D341Med (cell line): ENCODE data around the gene ERC2.

Experiments used
- DNase-seq: peaks from one replicate; pipeline ENCODE4 v3.0.0; 2012; ENCODE audit warnings: low spot score

ERC2 gene

GRCh38 chr3:55583475-55583874 lies 884.8 kb downstream of the ERC2 start:
- no peak for DNase-seq

GRCh38 chr3:55579496-55579895 lies 888.8 kb downstream of the ERC2 start:
- no peak for DNase-seq

- DNase-seq = no peak
Observed at GRCh38 chr3:55576621-55577388, 891.5 kb downstream of the ERC2 start.

GRCh38 chr3:55574671-55575070 lies 893.6 kb downstream of the ERC2 start:
- DNase-seq = no peak

- DNase-seq = no peak
Observed at GRCh38 chr3:55572816-55573215, 895.5 kb downstream of the ERC2 start.

- no peak for DNase-seq
Observed at GRCh38 chr3:55571913-55572312, 896.4 kb downstream of the ERC2 start.

GRCh38 chr3:55571216-55571813 lies 897.0 kb downstream of the ERC2 start:
- DNase-seq = no peak

- no peak for DNase-seq
Observed at GRCh38 chr3:55570271-55570711, 898.0 kb downstream of the ERC2 start.

GRCh38 chr3:55569033-55569599 lies 899.2 kb downstream of the ERC2 start:
- DNase-seq = no peak

- DNase-seq = no peak
Observed at GRCh38 chr3:55567615-55568014, 900.7 kb downstream of the ERC2 start.

- no peak for DNase-seq
Observed at GRCh38 chr3:55567121-55567520, 901.1 kb downstream of the ERC2 start.

GRCh38 chr3:55565521-55565920 lies 902.7 kb downstream of the ERC2 start:
- DNase-seq = no peak

- no peak for DNase-seq
Observed at GRCh38 chr3:55564726-55565125, 903.5 kb downstream of the ERC2 start.

- no peak for DNase-seq
Observed at GRCh38 chr3:55562700-55563099, 905.6 kb downstream of the ERC2 start.

- no peak for DNase-seq
Observed at GRCh38 chr3:55559500-55560423, 908.5 kb downstream of the ERC2 start.

- no peak for DNase-seq
Observed at GRCh38 chr3:55558316-55558715, 910.0 kb downstream of the ERC2 start.

GRCh38 chr3:55557549-55557948 lies 910.7 kb downstream of the ERC2 start:
- DNase-seq = no peak

GRCh38 chr3:55556619-55557537 lies 911.4 kb downstream of the ERC2 start:
- DNase-seq = no peak

- no peak for DNase-seq
Observed at GRCh38 chr3:55555873-55556618, 912.2 kb downstream of the ERC2 start.

GRCh38 chr3:55554634-55555425 lies 913.4 kb downstream of the ERC2 start:
- DNase-seq = no peak
